ENCODE measurements around the gene MTAP.

MTAP gene

DNA sequence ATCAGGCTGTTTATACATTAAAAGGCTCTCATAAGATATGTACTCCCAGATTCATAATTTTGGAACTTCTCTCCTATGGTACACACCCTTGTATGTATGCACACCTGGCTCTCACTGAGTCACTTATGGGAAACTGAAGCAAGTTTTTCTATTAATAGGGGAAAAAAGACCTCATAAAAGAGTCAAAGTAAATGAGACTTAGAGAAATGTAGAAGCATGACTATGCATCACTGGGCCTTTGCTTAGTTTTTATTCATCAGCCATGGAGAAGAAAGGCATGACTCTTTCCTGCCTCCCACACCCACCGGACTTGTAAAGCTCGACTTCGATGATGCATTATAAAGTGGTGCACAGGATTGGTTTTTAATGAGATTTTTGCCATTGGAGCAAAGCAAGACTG lies 28.2 kb downstream of the MTAP start:
- no peak for TF ChIP-seq CTCF (IDR thresholded peaks at IDR 0.05; ENCODE audit: low read depth, low read length)
- DNase-seq, result no peak
- Histone ChIP-seq H3K4me3 (ENCODE audit: low read depth, low read length) (no peak overlapping the region), H3K27ac (no peak overlapping the region), H3K36me3 (no peaks in the 10 kb centered on the region), H3K27me3 (ENCODE audit: insufficient read depth, low read depth, severe bottlenecking) (peaks cover 18% of the 10 kb centered on the region), H3K9me3 (ENCODE audit: severe bottlenecking) (no peaks in the 10 kb centered on the region)

- Histone ChIP-seq H3K36me3 (no peaks in the 10 kb centered on the region), H3K27ac (no peak overlapping the region), H3K9me3 (ENCODE audit: severe bottlenecking) (no peaks in the 10 kb centered on the region), H3K4me3 (ENCODE audit: low read depth, low read length) (no peak overlapping the region), H3K27me3 (ENCODE audit: insufficient read depth, low read depth, severe bottlenecking) (peaks cover 22% of the 10 kb centered on the region)
- no peak for DNase-seq
- TF ChIP-seq CTCF (IDR thresholded peaks at IDR 0.05; ENCODE audit: low read depth, low read length), result no peak
These were observed 29.5 kb downstream of the MTAP start for GRCh38 chr9:21831841-21832509.

GRCh38 chr9:21833090-21833801 lies 30.8 kb downstream of the MTAP start:
- Histone ChIP-seq H3K9me3 (ENCODE audit: severe bottlenecking) (no peaks in the 10 kb centered on the region), H3K27ac (no peak overlapping the region), H3K27me3 (ENCODE audit: insufficient read depth, low read depth, severe bottlenecking) (peaks cover 27% of the 10 kb centered on the region), H3K4me3 (ENCODE audit: low read depth, low read length) (no peak overlapping the region), H3K36me3 (no peaks in the 10 kb centered on the region)
- TF ChIP-seq CTCF (IDR thresholded peaks at IDR 0.05; ENCODE audit: low read depth, low read length), result no peak
- DNase-seq, result no peak

DNA sequence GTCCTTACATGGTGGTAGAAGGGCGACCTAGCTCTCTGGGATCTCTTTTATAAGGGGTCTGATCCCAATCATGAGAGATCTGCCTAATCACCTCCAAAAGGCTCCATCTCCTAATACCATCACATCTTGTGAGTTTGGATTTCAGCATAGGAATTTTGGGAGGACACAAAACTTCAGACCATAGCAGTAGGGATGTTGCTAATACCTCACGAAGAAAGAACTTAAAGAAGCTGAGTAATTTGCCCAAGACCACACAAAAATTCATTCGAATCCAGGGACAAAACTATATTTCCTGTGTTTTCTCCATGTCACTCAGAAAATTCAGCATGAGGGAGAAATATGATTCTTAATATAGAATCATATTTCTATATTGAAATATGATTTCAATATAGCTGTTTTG lies 32.7 kb downstream of the MTAP start:
- no peak for TF ChIP-seq CTCF (IDR thresholded peaks at IDR 0.05; ENCODE audit: low read depth, low read length)
- DNase-seq, result no peak
- no peaks in the 10 kb centered on the region for H3K9me3 ChIP-seq (ENCODE audit: severe bottlenecking)
- H3K27me3 ChIP-seq (ENCODE audit: insufficient read depth, low read depth, severe bottlenecking), result peaks cover 24% of the 10 kb centered on the region
- H3K27ac ChIP-seq, result no peak overlapping the region
- H3K36me3 ChIP-seq, result no peaks in the 10 kb centered on the region
- no peak overlapping the region for H3K4me3 ChIP-seq (ENCODE audit: low read depth, low read length)

- no peak overlapping the region for H3K27ac ChIP-seq
- no peak overlapping the region for H3K4me3 ChIP-seq (ENCODE audit: low read depth, low read length)
- no peak for TF ChIP-seq CTCF (IDR thresholded peaks at IDR 0.05; ENCODE audit: low read depth, low read length)
- H3K36me3 ChIP-seq, result no peaks in the 10 kb centered on the region
- no peak for DNase-seq
- H3K27me3 ChIP-seq (ENCODE audit: insufficient read depth, low read depth, severe bottlenecking), result peaks cover 24% of the 10 kb centered on the region
- no peaks in the 10 kb centered on the region for H3K9me3 ChIP-seq (ENCODE audit: severe bottlenecking)
These were observed 34.2 kb downstream of the MTAP start for GRCh38 chr9:21836437-21837161.
